Prostate gland (tissue), 2 donors: ENCODE data around the gene LTBP2.

Source experiments
- POLR2A ChIP-seq: fragments of 450-650 bp; IDR thresholded peaks from one replicate; pipeline ENCODE4 v1.6.1; 2016; ENCODE audit warnings: antibody characterized with exemption, mild to moderate bottlenecking
- TF ChIP-seq, protein P1 (sequence below), 4 experiments: fragments of 200-600 bp in 2 of 4; fragments of 450-650 bp in 2 of 4; sonication (generic) in 2 of 4; IDR thresholded peaks; 1 replicate in 3 of 4; 2 replicates in 1 of 4; pipeline ENCODE4 v1.5.1; 2016 to 2019; ENCODE audit warnings: antibody characterized with exemption in 4 of 4, mild to moderate bottlenecking in 2 of 4, moderate library complexity in 2 of 4

DNA sequence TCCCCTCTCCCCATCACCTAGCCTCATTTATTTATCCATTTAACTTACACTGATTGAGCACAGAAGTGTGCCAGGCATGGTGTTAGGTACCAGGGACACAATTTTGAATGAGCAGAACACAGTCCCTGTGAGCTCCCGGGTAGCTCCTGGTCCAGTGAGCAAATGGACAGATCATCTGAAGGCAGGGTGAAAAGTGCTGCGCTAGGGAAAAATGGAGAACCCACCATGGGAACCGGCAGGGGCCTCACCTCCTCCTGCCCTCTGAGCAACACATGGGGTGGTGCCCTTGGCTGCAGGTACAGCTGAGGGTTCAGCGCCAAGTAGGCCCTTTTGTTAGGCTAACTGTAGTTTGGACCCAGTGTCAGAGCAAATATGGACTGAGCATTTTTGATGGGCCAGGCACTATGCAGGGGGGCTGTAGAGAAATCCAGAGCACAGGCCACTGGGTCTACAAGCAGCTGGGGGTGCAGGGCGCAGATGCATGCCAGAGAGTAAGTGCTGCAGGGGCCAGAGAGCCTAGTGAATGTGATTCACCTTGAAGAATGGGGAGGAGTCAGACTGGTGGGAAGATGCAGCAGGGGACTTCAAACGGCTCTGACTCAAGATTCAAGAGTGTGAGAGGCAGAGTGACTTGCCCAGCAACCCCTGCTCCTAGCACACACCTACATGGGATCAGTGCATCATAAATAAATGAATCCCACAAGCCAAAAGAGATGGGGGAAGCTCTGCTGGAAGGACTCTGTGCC lies 28.2 kb downstream of the LTBP2 start:
- no peak for TF ChIP-seq POLR2A
- TF ChIP-seq, protein P1, sequence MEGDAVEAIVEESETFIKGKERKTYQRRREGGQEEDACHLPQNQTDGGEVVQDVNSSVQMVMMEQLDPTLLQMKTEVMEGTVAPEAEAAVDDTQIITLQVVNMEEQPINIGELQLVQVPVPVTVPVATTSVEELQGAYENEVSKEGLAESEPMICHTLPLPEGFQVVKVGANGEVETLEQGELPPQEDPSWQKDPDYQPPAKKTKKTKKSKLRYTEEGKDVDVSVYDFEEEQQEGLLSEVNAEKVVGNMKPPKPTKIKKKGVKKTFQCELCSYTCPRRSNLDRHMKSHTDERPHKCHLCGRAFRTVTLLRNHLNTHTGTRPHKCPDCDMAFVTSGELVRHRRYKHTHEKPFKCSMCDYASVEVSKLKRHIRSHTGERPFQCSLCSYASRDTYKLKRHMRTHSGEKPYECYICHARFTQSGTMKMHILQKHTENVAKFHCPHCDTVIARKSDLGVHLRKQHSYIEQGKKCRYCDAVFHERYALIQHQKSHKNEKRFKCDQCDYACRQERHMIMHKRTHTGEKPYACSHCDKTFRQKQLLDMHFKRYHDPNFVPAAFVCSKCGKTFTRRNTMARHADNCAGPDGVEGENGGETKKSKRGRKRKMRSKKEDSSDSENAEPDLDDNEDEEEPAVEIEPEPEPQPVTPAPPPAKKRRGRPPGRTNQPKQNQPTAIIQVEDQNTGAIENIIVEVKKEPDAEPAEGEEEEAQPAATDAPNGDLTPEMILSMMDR (IDR thresholded peaks at IDR 0.05): no peak
